Stomach (tissue), 4 donors: ENCODE measurements around the gene PATE1.

Source experiments
- EP300 ChIP-seq: sonication (generic); formaldehyde crosslinking; IDR thresholded peaks from one replicate; pipeline ENCODE4 v1.6.1; 2017; ENCODE audit warnings: antibody characterized with exemption
- POLR2AphosphoS5 ChIP-seq, 3 donors: sonication (generic); formaldehyde crosslinking; IDR thresholded peaks; one replicate each; pipeline ENCODE4 v1.6.1; 2016; ENCODE audit warnings: antibody characterized with exemption in 3 of 3
- TF ChIP-seq, protein P1 (sequence below), 7 experiments: fragments of 450-650 bp in 4 of 7; fragments of 200-600 bp in 3 of 7; sonication (generic) in 3 of 7; IDR thresholded peaks; one replicate each; pipeline ENCODE4 v1.5.1; 2016 to 2019; ENCODE audit warnings: antibody characterized with exemption in 7 of 7, control low read depth in 2 of 7, mild to moderate bottlenecking in 1 of 7

DNA sequence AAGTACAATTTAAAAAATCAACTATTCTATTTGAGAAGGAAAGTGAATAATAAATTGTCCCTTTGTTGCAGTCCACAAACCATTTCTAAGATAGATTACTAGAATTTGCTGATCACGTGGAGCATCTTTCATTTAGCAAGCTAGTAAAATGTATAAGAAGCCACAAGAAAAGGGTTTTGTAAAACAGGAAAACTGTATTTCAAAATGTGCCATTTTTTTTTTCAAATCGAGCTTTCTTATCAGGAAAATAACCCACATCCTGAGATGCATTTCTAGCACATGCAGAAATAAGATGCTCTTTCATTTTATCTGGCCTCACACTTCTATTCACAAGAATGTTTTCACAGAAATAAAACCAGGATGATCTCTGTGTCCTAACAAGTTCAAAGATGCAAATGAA lies 38.6 kb downstream of the PATE1 start:
- TF ChIP-seq, protein P1, sequence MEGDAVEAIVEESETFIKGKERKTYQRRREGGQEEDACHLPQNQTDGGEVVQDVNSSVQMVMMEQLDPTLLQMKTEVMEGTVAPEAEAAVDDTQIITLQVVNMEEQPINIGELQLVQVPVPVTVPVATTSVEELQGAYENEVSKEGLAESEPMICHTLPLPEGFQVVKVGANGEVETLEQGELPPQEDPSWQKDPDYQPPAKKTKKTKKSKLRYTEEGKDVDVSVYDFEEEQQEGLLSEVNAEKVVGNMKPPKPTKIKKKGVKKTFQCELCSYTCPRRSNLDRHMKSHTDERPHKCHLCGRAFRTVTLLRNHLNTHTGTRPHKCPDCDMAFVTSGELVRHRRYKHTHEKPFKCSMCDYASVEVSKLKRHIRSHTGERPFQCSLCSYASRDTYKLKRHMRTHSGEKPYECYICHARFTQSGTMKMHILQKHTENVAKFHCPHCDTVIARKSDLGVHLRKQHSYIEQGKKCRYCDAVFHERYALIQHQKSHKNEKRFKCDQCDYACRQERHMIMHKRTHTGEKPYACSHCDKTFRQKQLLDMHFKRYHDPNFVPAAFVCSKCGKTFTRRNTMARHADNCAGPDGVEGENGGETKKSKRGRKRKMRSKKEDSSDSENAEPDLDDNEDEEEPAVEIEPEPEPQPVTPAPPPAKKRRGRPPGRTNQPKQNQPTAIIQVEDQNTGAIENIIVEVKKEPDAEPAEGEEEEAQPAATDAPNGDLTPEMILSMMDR (IDR thresholded peaks at IDR 0.05): no peak
- TF ChIP-seq POLR2AphosphoS5 (IDR thresholded peaks at IDR 0.05): no peak
- no peak for TF ChIP-seq EP300
